22Rv1 (cell line): Measurements from ENCODE around the gene USP12.

Experiments used
- ZFX ChIP-seq: fragments of 450-650 bp; IDR thresholded peaks from 2 replicates; pipeline ENCODE4 v1.6.1; 2017; ENCODE audit warnings: antibody characterized with exemption, borderline replicate concordance
- TF ChIP-seq, protein P1 (sequence below): fragments of 450-650 bp; IDR thresholded peaks from 2 replicates; pipeline ENCODE4 v1.5.1; 2017; ENCODE audit warnings: mild to moderate bottlenecking

- TF ChIP-seq, protein P1, sequence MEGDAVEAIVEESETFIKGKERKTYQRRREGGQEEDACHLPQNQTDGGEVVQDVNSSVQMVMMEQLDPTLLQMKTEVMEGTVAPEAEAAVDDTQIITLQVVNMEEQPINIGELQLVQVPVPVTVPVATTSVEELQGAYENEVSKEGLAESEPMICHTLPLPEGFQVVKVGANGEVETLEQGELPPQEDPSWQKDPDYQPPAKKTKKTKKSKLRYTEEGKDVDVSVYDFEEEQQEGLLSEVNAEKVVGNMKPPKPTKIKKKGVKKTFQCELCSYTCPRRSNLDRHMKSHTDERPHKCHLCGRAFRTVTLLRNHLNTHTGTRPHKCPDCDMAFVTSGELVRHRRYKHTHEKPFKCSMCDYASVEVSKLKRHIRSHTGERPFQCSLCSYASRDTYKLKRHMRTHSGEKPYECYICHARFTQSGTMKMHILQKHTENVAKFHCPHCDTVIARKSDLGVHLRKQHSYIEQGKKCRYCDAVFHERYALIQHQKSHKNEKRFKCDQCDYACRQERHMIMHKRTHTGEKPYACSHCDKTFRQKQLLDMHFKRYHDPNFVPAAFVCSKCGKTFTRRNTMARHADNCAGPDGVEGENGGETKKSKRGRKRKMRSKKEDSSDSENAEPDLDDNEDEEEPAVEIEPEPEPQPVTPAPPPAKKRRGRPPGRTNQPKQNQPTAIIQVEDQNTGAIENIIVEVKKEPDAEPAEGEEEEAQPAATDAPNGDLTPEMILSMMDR = no peak
- TF ChIP-seq ZFX = no peak
Observed at GRCh38 chr13:27159806-27160563, 11.6 kb downstream of the USP12 start.
